HG03175 (cell line): Measurements from ENCODE around the gene NAA60.
"Not testable (repeated sequence)": the region's sequence is repeated elsewhere in the genome, so short reads cannot be mapped to it uniquely, and the experiment has no call there.

Experiments used
- ATAC-seq: cut with Tn5 transposase; IDR thresholded peaks from one replicate; pipeline ENCODE4 v1.9.1; 2021; ENCODE audit warnings: mild to moderate bottlenecking, moderate library complexity; ENCODE audit not compliant: unreplicated experiment

The NAA60 gene

DNA sequence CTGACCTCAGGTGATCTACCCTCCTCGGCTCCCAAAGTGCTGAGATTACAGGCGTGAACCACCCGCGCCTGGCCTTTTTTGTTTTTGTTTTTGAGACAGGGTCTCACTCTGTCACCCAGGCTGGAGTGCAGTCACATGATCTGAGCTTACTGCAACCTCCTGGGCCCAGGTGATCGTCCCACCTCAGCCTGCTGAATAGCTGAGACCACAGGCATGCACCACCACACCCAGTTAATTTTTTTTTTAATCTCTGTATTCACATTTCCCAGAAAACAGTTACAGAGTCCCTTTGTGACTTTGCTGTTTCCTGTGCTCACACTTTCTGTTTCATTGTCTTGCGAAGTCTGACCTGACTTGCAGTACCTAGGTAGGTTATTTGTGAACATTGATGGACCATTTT, 60.0 kb downstream of the NAA60 start:
- no peak for ATAC-seq

DNA sequence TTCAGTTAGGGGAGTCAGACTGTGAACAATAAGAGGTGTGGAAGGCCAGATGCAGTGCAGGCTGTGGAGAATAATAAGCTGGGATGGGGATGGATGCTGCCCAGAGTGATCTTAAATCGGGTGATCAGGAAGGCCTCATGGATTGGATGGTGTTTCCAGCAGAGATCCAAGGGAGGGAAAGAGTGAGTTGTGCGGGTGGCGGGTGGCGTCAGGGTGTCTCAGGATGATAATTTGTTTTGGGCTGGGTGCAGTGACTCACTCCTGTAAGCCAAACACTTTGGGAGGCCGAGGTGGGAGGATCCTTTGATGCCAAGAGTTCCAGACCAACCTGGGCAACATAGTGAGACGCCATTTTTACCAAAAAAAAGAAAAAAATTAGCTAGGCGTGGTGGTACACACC, 65.3 kb downstream of the NAA60 start:
- ATAC-seq: no peak

DNA sequence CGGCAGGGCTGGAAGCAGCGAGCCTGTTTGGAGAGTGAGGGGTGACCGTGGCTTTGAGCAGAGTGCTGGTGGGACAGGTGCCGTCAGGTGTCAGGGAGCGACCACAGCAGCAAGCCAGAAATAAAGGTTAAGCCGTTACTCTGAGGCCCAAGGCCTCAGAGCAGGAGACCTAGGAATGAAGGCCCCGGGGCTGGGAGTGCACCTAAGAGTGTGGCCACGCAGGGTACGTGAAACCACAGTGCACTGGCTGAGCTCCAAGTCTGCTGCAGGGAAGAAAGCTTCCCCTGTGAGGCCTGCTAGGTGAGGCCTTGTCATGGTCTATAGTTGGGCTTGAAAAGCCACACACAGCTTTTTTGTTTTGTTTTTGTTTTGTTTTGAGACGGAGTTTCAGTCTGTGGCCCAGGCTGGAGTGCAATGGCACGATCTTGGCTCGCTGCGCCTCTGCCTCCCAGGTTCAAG, 66.0 kb downstream of the NAA60 start:
- ATAC-seq: no peak

DNA sequence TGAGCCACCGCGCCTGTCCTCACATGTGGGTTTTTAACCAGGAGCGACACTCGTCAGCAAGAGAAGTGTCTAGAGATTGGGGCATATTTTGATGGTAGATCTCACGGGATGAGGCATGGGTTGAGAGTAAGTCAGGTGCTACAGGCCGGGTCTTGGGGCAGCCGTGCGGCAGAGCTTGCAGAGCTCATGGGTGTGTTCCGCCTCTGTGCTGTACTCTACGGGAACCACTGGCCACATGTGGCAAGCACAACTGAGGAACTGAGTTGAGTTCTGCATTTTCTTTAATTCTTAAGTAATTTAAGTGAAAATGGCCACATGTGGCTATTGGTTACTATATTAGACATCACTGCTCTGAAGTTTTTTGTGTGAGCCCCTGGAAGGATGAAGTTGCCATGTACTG, 66.9 kb downstream of the NAA60 start:
- ATAC-seq: no peak

DNA sequence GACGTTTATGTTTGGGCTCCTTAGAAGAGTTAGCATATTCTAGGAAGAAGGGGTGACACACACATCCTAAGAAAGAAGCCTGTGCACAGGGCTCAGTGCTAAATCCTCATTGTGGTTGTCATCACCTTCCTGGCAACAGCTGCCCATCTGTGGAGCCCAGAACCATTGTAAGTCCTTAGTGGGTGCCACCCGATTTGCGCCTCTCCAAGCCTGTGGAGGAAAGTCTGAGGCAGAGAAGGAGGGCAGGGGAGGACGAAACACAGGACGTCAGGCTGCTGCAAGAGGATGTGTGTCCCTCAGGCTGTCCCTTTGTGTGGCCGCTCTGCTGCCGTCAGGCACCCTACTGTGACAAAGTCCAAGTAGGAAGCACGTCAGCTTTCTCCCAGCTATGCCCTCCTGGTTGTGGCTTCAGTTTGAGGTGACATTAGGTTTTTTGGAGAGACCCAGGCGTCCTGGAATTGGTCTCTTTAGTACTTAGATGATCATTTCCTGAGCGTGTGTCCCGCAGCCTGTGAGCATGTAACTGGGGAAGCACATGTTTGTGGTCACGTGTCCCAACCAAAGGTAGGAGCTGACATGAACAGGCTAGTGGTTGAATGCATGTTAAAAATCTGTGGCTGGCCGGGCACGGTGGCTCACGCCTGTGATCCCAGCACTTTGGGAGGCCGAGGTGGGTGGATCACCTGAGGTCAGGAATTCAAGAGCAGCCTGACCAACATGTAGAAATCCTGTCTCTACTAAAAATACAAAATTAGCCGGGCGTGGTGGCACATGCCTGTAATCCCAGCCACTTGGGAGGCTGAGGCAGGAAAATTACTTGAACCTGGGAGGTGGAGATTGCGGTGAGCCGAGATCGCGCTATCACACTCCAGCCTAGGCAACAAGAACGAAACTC, 68.1 kb downstream of the NAA60 start:
- no peak for ATAC-seq

DNA sequence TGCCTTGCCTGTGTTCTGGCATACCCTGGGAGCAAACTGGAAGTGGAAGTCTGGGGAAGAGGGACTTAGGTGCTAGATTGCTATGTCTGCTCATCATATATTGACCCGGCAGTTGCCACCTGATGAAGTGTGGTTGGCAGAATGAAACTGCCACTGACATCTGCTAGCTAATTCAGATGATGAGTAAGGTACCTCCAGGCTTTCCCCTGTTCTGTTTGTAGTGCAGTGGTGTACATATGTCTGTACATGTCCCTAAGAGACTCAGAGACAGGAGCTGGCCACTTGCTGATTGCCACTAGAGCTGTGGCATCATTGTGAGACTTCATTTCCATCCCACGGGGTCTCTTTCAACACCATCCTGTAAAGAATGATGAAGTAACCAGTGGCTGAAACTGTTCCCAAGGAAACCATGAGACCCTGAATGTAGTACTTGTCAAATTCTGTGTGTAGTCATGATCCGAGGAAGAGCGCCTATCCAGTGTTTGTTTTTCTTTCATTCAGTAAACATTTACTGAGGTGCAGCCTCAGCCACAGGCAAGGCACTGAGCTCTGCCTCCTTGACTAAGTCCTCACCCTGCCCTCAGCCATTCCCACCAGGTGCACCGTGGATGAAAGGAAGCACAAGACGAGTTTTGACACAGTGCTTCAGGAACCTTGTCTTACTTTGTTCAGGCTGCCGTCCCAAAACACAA, 70.6 kb downstream of the NAA60 start:
- ATAC-seq: no peak

DNA sequence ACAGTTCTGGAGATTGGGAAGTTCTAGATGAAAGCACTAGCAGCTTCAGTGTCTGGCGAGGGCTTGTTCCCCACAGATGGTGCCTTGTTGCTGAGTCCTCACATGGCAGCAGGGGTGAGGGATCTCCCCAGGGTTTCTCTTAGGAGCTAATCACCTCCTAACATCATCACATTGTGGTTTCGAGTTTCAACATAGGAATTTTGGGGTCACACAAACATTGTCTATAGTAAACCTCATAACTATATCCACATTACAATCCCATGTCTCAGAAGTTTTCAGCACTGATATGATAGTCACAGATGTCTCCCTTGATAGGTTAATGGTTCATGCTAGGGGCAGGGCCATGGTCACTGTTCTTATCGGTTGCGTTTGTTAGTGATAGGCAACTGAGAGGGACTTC, 71.1 kb downstream of the NAA60 start:
- no peak for ATAC-seq

DNA sequence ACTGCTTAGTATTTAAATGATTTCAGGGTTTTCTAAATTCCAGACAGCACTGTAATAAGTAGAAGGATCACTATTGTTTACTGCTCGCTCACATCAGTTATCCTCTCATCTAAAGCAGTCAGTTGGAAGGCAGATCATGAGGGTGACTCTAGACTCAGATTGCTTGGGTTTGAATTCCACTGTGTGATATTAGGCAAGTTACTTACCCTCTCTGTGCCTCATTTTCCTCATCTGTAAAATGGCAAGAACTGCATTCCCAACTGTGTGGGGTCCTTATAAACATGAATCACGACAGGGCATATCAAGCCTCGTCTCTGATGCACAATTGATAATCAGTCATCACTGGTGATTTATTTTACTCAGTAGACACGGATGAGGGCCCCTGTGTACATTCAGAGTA, 72.4 kb downstream of the NAA60 start:
- no peak for ATAC-seq

DNA sequence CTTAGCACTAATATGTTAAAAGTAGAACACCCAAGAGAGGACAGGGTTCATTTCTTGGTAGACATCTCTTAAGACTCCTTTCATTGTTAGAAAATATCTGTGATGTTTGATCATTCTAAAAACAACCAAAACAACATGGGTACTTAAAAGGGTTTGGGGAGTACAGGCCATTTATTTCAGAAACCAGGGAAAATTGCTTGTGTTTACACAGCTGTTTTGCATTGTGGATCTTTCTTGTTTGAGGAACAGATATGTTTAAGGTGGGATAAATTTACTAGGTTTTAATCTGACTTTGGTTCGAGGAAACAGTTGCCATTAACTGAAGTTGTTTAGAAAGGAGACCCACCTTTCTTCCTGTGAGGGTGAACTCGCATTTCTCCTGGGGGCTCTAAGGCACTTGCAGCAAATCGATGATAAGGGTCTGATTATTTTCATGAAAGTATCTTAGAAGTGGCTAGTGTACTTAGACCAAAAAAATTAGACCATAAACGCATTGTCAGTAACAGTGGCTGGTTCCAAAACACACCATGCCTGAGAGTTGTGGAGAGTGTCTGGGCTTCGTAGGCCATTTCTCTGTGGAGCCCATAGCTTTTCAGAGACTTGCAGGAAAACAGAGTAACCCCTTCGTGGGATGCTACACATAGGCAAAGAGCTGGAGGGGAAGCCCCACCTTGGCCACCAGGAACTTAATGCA, 75.0 kb downstream of the NAA60 start:
- ATAC-seq: no peak

DNA sequence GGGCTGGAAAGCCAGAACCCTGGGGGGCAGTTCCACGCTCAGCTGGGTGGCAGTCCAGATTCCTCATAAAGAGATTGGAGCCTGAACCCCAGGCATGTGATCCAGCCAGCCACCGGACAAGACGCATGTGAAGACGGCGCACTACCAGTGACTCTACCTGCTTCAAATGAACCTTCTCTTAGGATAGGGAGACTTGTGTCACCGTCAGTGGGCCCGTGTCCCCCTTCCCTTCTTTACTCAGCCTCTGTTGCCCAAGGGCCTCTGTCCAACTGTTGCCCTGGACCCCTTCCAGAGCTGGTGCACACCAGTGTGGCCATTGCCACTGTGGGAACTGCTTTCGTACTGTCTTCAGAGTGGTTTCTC, 75.5 kb downstream of the NAA60 start:
- ATAC-seq: no peak

DNA sequence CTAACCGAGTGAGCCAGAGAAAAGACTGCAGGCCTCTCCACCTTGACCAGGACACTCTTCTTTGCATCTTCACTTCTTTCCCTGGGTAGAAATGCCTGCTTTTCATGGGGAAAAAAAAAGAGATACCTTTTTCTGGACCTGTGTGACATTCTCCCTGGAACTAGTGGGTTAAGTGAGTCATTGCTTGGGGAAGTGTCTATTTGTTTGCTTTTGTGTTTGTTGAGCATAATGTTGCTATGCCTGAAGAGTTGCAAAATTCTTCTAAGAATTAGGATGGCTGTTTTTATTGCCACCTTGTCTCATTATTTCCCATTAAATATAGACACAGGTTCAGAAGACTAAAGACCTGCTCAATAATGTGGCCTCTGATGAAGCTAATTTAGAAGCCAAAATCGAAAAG, 76.1 kb downstream of the NAA60 start:
- ATAC-seq: no peak

DNA sequence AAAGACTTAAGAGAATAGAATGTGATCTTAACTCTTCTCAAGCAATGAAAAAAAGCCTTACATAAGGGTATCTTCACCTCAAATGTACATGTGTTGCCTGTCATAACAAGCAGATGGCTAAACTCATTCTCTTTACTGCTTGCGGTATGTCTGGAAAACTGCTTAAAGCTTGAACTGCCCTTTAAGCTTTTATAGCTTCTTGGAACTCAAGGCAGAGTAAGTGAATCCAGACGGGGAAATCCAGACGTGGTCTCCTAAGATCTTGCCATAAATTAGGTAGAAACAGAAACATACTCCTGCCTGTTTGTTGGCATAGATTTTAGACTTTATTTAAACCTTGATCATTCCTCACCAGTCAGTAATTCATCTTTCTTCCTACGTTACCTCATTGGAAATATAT, 76.9 kb downstream of the NAA60 start:
- ATAC-seq: no peak

DNA sequence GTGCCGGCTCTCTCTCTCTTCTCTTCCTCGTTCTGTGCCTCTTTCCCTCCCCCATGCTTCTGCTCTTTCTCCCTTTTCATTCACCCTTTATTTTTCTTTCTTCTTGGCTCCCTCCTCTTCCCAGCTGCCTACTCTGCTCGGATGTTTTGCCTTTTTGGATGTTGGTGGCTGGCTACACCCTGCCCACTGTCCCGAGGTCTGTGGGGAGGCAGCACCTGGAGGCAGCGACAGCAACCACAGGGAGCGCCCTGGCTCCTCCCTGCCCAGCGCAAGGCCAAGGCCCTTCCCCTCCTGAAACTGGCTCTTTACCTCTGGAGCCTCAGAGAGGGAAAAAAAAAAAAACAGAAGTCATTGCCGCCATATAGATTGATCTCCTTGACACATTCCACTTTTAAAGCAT, 77.4 kb downstream of the NAA60 start:
- no peak for ATAC-seq

DNA sequence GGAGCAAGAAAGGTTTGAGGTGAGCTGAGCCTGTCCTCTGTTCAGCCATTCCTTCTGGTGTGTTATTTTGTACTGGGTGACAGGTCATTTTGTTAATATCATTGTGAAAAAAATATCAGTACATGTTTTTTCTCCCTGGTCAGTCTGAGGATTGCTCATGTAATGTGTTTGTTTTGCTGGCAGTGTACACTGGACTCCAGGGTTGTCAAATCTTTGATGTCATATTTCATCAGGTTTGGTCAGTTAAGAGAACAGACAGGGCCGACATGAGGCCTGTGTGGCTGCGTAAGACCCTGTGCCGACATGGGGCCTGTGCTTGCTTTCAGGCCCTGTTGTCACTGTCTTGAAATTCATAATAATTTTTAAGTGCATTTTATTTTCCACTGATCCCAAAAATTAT, 79.8 kb downstream of the NAA60 start:
- no peak for ATAC-seq

DNA sequence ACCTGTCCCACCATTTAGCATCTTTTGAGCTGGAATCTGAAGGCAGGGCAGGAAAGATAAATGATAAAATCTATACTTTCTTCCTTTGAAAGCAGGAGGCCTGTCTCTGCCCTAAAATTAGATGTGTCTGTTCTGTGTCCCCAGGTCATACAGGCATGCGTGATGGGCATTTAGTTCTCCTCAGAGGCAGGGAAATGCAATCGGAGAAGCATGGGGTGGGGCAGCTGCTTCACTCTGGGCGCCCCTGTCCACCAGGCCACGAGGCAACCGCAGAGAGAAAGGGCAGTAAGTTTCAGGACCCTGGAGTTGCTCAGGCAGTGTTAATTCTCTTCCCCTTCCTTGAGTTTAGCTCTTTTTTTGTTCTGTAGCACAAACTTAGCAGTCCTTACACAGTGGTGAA, 82.5 kb downstream of the NAA60 start:
- ATAC-seq: no peak

DNA sequence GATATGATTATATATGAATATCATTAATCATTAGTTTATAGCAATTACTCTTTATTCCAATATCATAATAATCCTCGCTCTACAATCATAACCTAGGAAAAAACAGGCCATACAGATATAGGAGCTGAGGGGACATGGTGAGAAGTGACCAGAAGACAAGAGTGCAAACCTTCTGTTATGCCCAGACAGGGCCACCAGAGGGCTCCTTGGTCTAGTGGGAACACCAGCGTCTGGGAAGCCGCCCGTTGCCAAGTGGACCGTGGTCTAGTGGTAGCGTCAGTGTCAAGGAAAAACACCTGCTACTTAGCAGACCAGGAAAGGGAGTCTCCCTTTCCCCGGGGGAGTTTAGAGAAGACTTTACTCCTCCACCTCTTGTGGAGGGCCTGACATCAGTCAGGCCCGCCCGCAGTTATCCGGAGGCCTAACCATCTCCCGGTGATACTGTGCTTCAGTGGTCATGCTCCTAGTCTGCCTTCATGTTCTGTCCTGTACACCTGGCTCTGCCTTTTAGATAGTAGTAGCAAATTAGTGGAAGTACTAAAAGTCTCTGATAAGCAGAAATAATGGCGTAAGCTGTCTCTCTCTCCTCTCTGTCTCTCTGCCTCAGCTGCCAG, 83.8 kb downstream of the NAA60 start:
- ATAC-seq: not testable (repeated sequence)

DNA sequence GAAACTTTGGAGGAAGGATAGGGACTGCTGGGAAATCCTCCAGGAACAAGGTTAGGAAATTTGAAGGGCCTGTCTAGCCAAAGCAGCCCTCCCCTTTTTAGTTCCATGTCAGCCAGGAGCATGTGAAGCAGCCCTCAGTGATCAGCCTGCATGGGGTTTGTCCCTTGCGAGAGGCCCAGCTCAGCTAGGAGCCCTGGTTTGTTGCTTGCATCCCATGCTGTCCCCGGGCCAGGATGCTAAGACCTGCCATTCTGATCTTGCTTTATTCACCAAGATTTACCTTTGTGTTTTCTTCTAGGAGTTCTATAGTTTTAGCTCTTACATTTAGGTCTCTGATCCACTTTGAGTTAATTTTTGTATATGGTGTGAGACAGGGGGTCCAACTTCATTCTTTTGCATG, 84.9 kb downstream of the NAA60 start:
- ATAC-seq: no peak

DNA sequence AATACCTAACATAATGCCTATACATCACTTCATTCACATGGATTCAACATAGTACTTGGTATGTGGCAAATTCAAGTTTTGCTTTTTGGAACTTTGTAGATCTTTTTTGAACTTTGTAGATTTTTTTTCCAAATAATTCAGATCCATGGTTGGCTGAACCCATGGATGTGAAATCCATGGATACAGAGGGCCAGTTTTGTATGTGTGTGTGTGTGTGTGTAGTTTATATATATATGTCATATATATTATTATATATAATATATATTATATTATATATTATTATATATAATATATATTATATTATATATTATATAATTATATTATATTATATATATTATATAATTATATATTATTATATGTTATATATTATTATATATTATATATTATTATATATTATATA, 85.7 kb downstream of the NAA60 start:
- no peak for ATAC-seq

DNA sequence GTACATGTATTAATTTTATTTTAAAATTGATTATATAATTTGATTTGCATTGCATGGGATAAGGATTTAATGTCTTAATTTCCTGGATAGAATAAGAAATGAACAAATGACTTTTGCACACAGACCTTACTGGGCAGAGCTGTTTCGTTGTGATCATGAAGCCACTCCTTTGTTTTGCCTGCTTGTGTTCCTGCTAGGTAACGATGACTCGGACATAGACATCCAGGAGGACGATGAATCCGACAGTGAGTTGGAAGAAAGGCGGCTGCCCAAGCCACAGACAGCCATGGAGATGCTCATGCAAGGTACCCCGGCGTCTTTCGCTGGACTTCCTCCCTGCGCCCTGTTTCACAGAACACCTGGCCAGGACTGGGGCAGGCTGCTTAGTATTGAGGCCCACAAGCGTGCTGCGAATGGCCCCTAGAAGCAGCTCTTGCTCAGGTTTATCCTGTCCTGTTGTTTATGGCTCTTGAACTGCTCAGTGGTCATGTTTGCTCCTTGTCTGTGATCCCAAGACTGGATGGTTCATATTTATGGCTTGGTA, 87.0 kb downstream of the NAA60 start:
- ATAC-seq: no peak

DNA sequence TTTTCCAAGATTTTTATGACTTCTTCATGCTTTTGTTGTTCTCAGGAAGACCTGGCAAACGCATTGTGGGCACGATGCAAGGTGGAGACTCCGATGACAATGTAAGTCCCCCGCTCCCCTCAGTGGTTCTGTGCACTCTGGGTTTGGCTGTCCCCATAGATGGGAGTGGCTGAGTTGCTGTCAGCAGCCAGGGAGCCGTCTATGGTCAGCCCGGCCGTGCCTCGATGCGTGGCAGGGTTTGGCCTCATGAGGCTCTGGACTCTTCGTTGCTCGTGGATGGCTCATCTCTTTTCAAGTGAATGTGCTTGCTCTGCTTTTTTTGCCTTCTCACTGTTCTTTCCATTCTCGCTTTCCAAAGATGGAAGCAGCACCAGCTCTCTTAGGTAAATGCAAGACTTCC, 89.3 kb downstream of the NAA60 start:
- no peak for ATAC-seq

DNA sequence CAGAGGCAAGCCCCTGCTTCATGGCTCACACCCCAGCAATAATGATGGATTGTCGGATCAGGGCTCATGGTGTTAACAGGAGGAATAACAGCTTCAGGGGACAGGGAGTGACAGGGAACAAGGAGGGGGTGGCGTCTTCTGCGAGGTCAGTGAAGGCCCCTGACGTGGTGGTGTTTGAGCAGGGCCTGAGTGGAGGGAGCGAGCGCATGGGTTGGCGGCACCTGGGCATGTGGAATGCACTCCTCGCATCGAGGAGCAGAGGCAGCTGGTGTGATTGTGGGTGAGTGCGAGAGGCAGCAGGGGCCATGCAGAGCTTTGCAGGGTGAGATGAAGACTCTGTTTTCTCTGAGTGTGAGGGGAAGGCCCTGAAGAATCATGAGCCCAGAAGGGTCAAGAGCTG, 90.6 kb downstream of the NAA60 start:
- ATAC-seq: no peak
